ENCODE results near the gene CREB5. TPM values are rescaled to one million over a fixed set of nuclear protein-coding genes. Genes with fewer than 3 reads are reported as not detected.

CREB5 gene
- polyA plus RNA-seq, 1 experiment = 3.9 TPM

GRCh38 chr7:28717445-28718054 is 305.2 kb downstream of the CREB5 start:
- DNase-seq (ENCODE audit: low read depth) = no peak
- ChIA-PET POLR2A (no interaction called here), CTCF (interaction anchor here (1.1 kb wide), 1 partner anchor 13 kb away, joined by 3 read pairs; no protein-coding TSS in a partner anchor)
- Histone ChIP-seq H3K4me3 (ENCODE audit: low read depth, low read length) (no peak overlapping the region), H3K27me3 (ENCODE audit: control insufficient read depth, insufficient read depth, low read length) (no peaks in the 10 kb centered on the region), H3K36me3 (ENCODE audit: control insufficient read depth, insufficient read depth, low read length) (no peaks in the 10 kb centered on the region)
- TF ChIP-seq CTCF (IDR thresholded peaks at IDR 0.05; ENCODE audit: insufficient read depth, low read depth, low read length) = no peak

GRCh38 chr7:28718055-28718481 is 305.8 kb downstream of the CREB5 start:
- Histone ChIP-seq H3K27me3 (ENCODE audit: control insufficient read depth, insufficient read depth, low read length) (no peaks in the 10 kb centered on the region), H3K36me3 (ENCODE audit: control insufficient read depth, insufficient read depth, low read length) (no peaks in the 10 kb centered on the region), H3K4me3 (ENCODE audit: low read depth, low read length) (no peak overlapping the region)
- no peak for TF ChIP-seq CTCF (IDR thresholded peaks at IDR 0.05; ENCODE audit: insufficient read depth, low read depth, low read length)
- no peak for DNase-seq (ENCODE audit: low read depth)
- ChIA-PET CTCF (interaction anchor here (1.1 kb wide), 1 partner anchor 13 kb away, joined by 3 read pairs; no protein-coding TSS in a partner anchor), POLR2A (no interaction called here)

GRCh38 chr7:28718545-28718944 is 306.2 kb downstream of the CREB5 start:
- POLR2A ChIA-PET = no interaction called here

GRCh38 chr7:28722684-28723083 is 310.4 kb downstream of the CREB5 start:
- POLR2A ChIA-PET = no interaction called here
- no peak for DNase-seq (ENCODE audit: low read depth)
- CTCF ChIA-PET = no interaction called here
- Histone ChIP-seq H3K4me3 (ENCODE audit: low read depth, low read length) (no peak overlapping the region), H3K27me3 (ENCODE audit: control insufficient read depth, insufficient read depth, low read length) (no peaks in the 10 kb centered on the region), H3K36me3 (ENCODE audit: control insufficient read depth, insufficient read depth, low read length) (no peaks in the 10 kb centered on the region)
- no peak for TF ChIP-seq CTCF (IDR thresholded peaks at IDR 0.05; ENCODE audit: insufficient read depth, low read depth, low read length)

More at GRCh38 chr7:28718545-28718944, 306.2 kb downstream of the CREB5 start:
- H3K36me3 ChIP-seq (ENCODE audit: control insufficient read depth, insufficient read depth, low read length) = no peaks in the 10 kb centered on the region
- TF ChIP-seq CTCF (IDR thresholded peaks at IDR 0.05; ENCODE audit: insufficient read depth, low read depth, low read length) = no peak
- DNase-seq (ENCODE audit: low read depth) = no peak
- CTCF ChIA-PET = no interaction called here
- no peaks in the 10 kb centered on the region for H3K27me3 ChIP-seq (ENCODE audit: control insufficient read depth, insufficient read depth, low read length)
- no peak overlapping the region for H3K4me3 ChIP-seq (ENCODE audit: low read depth, low read length)

- Histone ChIP-seq H3K4me3 (ENCODE audit: low read depth, low read length) (no peak overlapping the region), H3K36me3 (ENCODE audit: control insufficient read depth, insufficient read depth, low read length) (no peaks in the 10 kb centered on the region), H3K27me3 (ENCODE audit: control insufficient read depth, insufficient read depth, low read length) (no peaks in the 10 kb centered on the region)
- ChIA-PET POLR2A (no interaction called here), CTCF (interaction anchor here (1.2 kb wide), 1 partner anchor 38 kb away, joined by 3 read pairs; no protein-coding TSS in a partner anchor)
- DNase-seq (ENCODE audit: low read depth) = no peak
- TF ChIP-seq CTCF (IDR thresholded peaks at IDR 0.05; ENCODE audit: insufficient read depth, low read depth, low read length) = no peak
Observed at GRCh38 chr7:28723336-28723735, 311.0 kb downstream of the CREB5 start.

Data from BJ (cell line).